ENCODE data around the gene KLHL18.
"Not testable (repeated sequence)": the region's sequence is repeated elsewhere in the genome, so short reads cannot be mapped to it uniquely, and the experiment has no call there.

Gene KLHL18

DNA sequence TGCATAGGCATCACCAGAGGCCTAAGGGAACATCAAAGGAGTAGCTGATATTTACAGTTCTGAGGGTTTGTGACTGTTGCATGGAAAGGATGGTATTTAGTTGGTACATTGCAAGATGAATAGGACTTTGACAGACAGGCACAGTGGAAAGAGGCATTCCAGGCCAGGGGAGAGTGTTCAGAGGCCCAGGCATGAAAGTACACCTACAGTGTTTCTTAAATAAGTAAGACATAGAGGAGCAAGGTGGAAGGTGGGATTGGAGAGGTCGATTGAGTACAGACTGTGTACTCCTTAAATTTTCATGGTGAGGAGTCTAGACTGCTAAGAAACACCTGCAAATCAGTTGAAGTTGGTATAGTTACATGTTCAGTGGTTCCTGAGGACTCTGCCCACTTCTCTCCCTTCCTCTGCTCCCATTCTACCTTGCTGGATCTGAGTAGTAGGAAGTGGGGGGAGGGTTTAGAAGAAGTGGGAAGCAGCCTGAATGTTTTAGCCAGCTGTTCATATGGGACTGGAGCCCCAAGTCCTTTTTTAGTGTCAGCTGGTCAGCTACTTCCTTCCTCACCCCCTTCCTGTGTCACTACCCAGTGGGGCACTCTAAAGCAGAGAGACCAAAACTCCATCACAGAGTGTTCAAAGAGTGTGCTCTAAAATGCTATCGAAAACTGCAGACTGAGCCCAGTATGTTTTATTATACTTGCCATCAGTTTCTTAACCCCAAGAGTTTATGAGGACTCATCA, 14.0 kb downstream of the KLHL18 start:
- no peak overlapping the region for H3K4me2 ChIP-seq (ENCODE audit: low read length)
- H3K9ac ChIP-seq (ENCODE audit: low read depth, low read length) = no peak overlapping the region
- H3K27me3 ChIP-seq (ENCODE audit: control insufficient read depth, insufficient read depth, low read length) = no peaks in the 10 kb centered on the region
- H3K9me3 ChIP-seq (replicated peaks; ENCODE audit: low read length) = no peaks in the 10 kb centered on the region
- H3K36me3 ChIP-seq (ENCODE audit: insufficient read depth, low read length) = peaks cover 3% of the 10 kb centered on the region
- H3K4me3 ChIP-seq (ENCODE audit: low read length) = no peak overlapping the region
- H3K4me1 ChIP-seq (ENCODE audit: control insufficient read depth, insufficient read depth, low read length) = no peaks in the 10 kb centered on the region

GRCh38 chr3:47298439-47298838, 15.7 kb downstream of the KLHL18 start:
- no peaks in the 10 kb centered on the region for H3K27me3 ChIP-seq (ENCODE audit: control insufficient read depth, insufficient read depth, low read length)
- H3K9ac ChIP-seq (ENCODE audit: low read depth, low read length) = no peak overlapping the region
- no peak overlapping the region for H3K4me3 ChIP-seq (ENCODE audit: low read length)
- H3K4me2 ChIP-seq (ENCODE audit: low read length) = no peak overlapping the region
- no peaks in the 10 kb centered on the region for H3K9me3 ChIP-seq (replicated peaks; ENCODE audit: low read length)
- peaks cover 13% of the 10 kb centered on the region for H3K36me3 ChIP-seq (ENCODE audit: insufficient read depth, low read length)
- H3K4me1 ChIP-seq (ENCODE audit: control insufficient read depth, insufficient read depth, low read length) = no peaks in the 10 kb centered on the region

DNA sequence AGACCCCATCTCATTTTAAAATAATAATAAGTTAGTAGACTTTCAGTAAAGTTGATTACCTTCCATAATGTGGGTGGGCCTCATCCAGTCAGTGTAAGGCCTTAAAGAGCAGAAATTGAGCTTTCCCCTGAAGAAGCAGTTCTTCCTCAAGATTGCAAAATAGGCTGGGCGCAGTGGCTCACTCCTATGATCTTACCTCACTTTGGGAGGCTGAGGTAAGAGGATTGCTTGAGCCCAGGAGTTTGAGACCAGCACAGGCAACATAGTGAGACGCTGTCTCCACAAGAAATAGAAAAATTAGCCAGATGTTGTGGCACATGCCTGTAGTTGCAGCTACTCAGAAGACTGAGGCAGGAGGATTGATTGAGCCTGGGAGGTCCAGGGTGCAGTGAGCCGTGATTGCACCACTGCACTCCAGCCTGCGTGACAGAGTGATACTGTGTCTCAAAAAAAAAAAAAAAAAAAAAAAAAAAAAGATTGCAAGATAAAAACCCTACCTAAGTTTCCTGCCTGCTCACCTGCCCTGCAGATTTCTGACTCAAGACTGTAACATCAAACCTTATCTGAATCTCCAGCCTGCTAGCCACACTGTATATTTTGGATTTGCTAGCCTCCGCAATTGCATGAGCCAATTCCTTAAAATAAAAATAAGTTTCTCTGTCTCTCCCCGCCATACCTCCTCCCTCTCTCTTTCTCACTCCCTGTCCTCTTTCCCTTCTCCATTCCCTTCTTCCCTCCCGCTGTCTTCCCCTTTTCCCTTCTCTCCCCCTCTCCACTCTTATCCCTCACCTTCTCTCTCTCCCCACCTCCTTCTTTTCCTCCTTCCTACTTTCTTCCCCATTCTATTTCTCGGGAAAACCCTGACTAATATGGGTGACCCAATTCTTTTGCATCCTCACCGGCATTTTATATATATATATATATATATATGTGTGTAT, 16.9 kb downstream of the KLHL18 start:
- H3K9me3 ChIP-seq (replicated peaks; ENCODE audit: low read length) = no peaks in the 10 kb centered on the region
- no peak overlapping the region for H3K9ac ChIP-seq (ENCODE audit: low read depth, low read length)
- no peaks in the 10 kb centered on the region for H3K4me1 ChIP-seq (ENCODE audit: control insufficient read depth, insufficient read depth, low read length)

DNA sequence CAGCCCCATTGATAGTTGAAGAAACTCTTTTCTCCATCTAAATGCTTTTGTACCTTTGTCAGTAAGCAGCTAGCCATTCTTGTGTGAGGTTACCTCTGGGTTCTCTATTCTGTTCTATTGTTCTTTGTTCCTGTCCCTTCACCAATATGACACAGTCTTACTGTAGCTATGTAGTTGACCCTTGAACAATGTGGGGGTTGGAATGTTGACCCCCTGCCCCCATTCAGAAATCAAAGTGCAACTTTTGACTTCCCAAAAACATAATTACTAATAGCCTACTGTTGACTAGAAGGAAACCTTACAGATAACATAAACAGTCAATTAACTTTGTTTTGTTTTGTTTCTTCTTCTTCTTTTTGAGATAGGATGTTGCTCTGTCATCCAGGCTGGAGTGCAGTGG, 18.7 kb downstream of the KLHL18 start:
- Histone ChIP-seq H3K4me2 (ENCODE audit: low read length) (no peak overlapping the region), H3K9ac (ENCODE audit: low read depth, low read length) (no peak overlapping the region), H3K27me3 (ENCODE audit: control insufficient read depth, insufficient read depth, low read length) (no peaks in the 10 kb centered on the region), H3K36me3 (ENCODE audit: insufficient read depth, low read length) (peaks cover 12% of the 10 kb centered on the region), H3K9me3 (replicated peaks; ENCODE audit: low read length) (no peaks in the 10 kb centered on the region), H3K4me1 (ENCODE audit: control insufficient read depth, insufficient read depth, low read length) (no peaks in the 10 kb centered on the region), H3K4me3 (ENCODE audit: low read length) (no peak overlapping the region)

More for the DNA sequence above, 16.9 kb downstream of the KLHL18 start:
- no peak overlapping the region for H3K4me3 ChIP-seq (ENCODE audit: low read length)
- no peak overlapping the region for H3K4me2 ChIP-seq (ENCODE audit: low read length)
- no peaks in the 10 kb centered on the region for H3K27me3 ChIP-seq (ENCODE audit: control insufficient read depth, insufficient read depth, low read length)
- peaks cover 14% of the 10 kb centered on the region for H3K36me3 ChIP-seq (ENCODE audit: insufficient read depth, low read length)

- Histone ChIP-seq H3K9ac (ENCODE audit: low read depth, low read length) (no peak overlapping the region), H3K27me3 (ENCODE audit: control insufficient read depth, insufficient read depth, low read length) (no peaks in the 10 kb centered on the region), H3K4me3 (ENCODE audit: low read length) (no peak overlapping the region), H3K36me3 (ENCODE audit: insufficient read depth, low read length) (peaks cover 12% of the 10 kb centered on the region), H3K9me3 (replicated peaks; ENCODE audit: low read length) (no peaks in the 10 kb centered on the region), H3K4me2 (ENCODE audit: low read length) (no peak overlapping the region), H3K4me1 (ENCODE audit: control insufficient read depth, insufficient read depth, low read length) (no peaks in the 10 kb centered on the region)
These were observed 23.3 kb downstream of the KLHL18 start for GRCh38 chr3:47306022-47306421.

DNA sequence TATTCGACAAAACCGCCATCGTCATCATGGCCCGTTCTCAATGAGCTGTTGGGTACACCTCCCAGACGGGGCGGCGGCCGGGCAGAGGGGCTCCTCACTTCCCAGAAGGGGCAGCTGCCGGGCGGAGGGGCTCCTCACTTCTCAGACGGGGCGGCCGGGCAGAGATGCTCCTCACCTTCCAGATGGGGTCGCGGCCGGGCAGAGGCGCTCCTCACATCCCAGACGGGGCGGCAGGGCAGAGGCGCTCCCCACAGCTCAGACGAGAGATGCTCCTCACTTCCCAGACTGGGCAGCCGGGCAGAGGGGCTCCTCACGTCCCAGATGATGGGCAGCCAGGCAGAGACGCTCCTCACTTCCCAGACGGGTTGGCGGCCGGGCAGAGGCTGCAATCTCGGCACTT, 26.5 kb downstream of the KLHL18 start:
- not testable (repeated sequence) for H3K9ac ChIP-seq (ENCODE audit: low read depth, low read length); H3K36me3 ChIP-seq (ENCODE audit: insufficient read depth, low read length); H3K4me2 ChIP-seq (ENCODE audit: low read length); H3K9me3 ChIP-seq (replicated peaks; ENCODE audit: low read length); H3K4me1 ChIP-seq (ENCODE audit: control insufficient read depth, insufficient read depth, low read length); H3K27me3 ChIP-seq (ENCODE audit: control insufficient read depth, insufficient read depth, low read length); H3K4me3 ChIP-seq (ENCODE audit: low read length)

- no peaks in the 10 kb centered on the region for H3K36me3 ChIP-seq (ENCODE audit: insufficient read depth, low read length)
- H3K9ac ChIP-seq (ENCODE audit: low read depth, low read length) = no peak overlapping the region
- no peak overlapping the region for H3K4me2 ChIP-seq (ENCODE audit: low read length)
- no peaks in the 10 kb centered on the region for H3K9me3 ChIP-seq (replicated peaks; ENCODE audit: low read length)
- no peak overlapping the region for H3K4me3 ChIP-seq (ENCODE audit: low read length)
- H3K27me3 ChIP-seq (ENCODE audit: control insufficient read depth, insufficient read depth, low read length) = no peaks in the 10 kb centered on the region
- no peaks in the 10 kb centered on the region for H3K4me1 ChIP-seq (ENCODE audit: control insufficient read depth, insufficient read depth, low read length)
These were observed 27.6 kb downstream of the KLHL18 start for GRCh38 chr3:47310391-47310790.

- Histone ChIP-seq H3K36me3 (ENCODE audit: insufficient read depth, low read length) (no peaks in the 10 kb centered on the region), H3K9me3 (replicated peaks; ENCODE audit: low read length) (no peaks in the 10 kb centered on the region), H3K27me3 (ENCODE audit: control insufficient read depth, insufficient read depth, low read length) (no peaks in the 10 kb centered on the region), H3K4me1 (ENCODE audit: control insufficient read depth, insufficient read depth, low read length) (no peaks in the 10 kb centered on the region), H3K4me2 (ENCODE audit: low read length) (no peak overlapping the region), H3K4me3 (ENCODE audit: low read length) (no peak overlapping the region), H3K9ac (ENCODE audit: low read depth, low read length) (no peak overlapping the region)
These were observed 30.8 kb downstream of the KLHL18 start for GRCh38 chr3:47313341-47314055.

- no peaks in the 10 kb centered on the region for H3K9me3 ChIP-seq (replicated peaks; ENCODE audit: low read length)
- no peak overlapping the region for H3K9ac ChIP-seq (ENCODE audit: low read depth, low read length)
- no peak overlapping the region for H3K4me3 ChIP-seq (ENCODE audit: low read length)
- H3K4me2 ChIP-seq (ENCODE audit: low read length) = no peak overlapping the region
- H3K36me3 ChIP-seq (ENCODE audit: insufficient read depth, low read length) = no peaks in the 10 kb centered on the region
- no peaks in the 10 kb centered on the region for H3K27me3 ChIP-seq (ENCODE audit: control insufficient read depth, insufficient read depth, low read length)
- H3K4me1 ChIP-seq (ENCODE audit: control insufficient read depth, insufficient read depth, low read length) = no peaks in the 10 kb centered on the region
These were observed 31.5 kb downstream of the KLHL18 start for GRCh38 chr3:47314056-47314764.

DNA sequence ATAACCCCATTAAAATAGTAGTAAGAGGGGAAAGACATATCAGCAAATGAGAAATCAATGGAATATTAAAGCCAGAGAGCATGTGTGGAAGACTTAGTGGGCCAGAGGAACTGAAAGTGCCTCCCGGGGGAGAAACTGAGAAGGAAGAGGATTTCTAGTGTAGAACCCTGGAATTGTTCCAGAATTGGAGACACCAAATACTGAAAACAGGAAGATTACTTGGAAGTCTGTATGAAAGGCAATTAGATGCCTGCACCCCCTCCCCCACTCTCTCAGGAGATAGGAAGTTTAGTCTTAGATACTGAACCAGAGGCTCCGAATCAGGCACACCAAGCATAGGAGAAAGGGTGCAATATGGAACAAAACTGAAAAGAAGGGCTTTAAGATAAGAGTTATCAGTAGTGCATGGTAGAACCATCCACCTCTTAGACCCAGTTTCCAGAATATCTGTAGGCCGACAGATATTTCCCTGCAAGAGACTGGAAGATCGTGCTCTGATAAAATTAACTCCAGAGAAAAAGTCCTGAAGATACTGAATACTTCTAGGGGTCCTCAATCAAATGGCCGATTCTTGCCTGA, 32.4 kb downstream of the KLHL18 start:
- Histone ChIP-seq H3K9me3 (replicated peaks; ENCODE audit: low read length) (no peaks in the 10 kb centered on the region), H3K4me1 (ENCODE audit: control insufficient read depth, insufficient read depth, low read length) (no peaks in the 10 kb centered on the region), H3K4me2 (ENCODE audit: low read length) (no peak overlapping the region), H3K36me3 (ENCODE audit: insufficient read depth, low read length) (no peaks in the 10 kb centered on the region), H3K27me3 (ENCODE audit: control insufficient read depth, insufficient read depth, low read length) (no peaks in the 10 kb centered on the region), H3K4me3 (ENCODE audit: low read length) (no peak overlapping the region), H3K9ac (ENCODE audit: low read depth, low read length) (no peak overlapping the region)

- H3K4me2 ChIP-seq (ENCODE audit: low read length); H3K4me1 ChIP-seq (ENCODE audit: control insufficient read depth, insufficient read depth, low read length); H3K9ac ChIP-seq (ENCODE audit: low read depth, low read length); H3K27me3 ChIP-seq (ENCODE audit: control insufficient read depth, insufficient read depth, low read length); H3K36me3 ChIP-seq (ENCODE audit: insufficient read depth, low read length); H3K4me3 ChIP-seq (ENCODE audit: low read length); H3K9me3 ChIP-seq (replicated peaks; ENCODE audit: low read length): not testable (repeated sequence)
These were observed 33.4 kb downstream of the KLHL18 start for GRCh38 chr3:47316151-47316550.

Data from skeletal muscle satellite cell (primary cell).